KG1 (cell line): ENCODE results near the gene ZNF469.

ENCODE experiments used
- DNase-seq: peaks from one replicate; lab custom pipeline; 2025; lab: John Stamatoyannopoulos, UW

Gene ZNF469

DNA sequence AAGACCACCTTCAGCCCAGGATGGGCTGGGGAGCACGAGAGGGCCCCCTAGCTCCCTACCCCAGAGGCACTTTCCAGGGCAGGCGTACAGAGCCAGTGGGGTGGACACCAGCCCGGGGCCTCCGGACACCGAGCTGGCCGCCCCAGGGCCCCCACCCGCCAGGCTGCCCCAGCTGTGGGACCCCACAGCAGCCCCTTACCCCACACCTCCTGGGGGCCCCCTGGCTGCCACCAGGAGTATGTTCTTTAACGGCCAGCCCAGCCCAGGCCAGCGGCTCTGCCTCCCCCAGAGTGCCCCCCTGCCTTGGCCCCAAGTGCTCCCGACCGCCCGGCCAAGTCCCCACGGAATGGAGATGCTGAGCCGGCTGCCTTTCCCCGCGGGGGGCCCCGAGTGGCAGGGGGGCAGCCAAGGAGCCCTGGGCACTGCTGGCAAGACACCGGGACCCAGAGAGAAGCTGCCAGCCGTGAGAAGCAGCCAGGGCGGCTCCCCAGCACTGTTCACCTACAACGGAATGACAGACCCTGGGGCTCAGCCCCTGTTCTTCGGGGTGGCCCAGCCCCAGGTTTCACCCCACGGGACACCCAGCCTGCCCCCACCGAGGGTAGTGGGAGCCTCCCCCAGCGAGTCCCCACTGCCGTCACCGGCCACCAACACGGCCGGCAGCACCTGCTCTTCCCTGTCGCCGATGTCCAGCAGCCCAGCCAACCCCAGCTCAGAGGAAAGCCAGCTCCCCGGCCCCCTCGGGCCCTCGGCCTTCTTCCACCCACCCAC is 46.0 kb downstream of the ZNF469 start:
- DNase-seq = no peak

- DNase-seq = no peak
Observed at GRCh38 chr16:88429387-88430184, 46.8 kb downstream of the ZNF469 start.

GRCh38 chr16:88430185-88430523 is 47.4 kb downstream of the ZNF469 start:
- DNase-seq = no peak

- peak; percentile 33 for DNase-seq
Observed at GRCh38 chr16:88430524-88431446, 48.0 kb downstream of the ZNF469 start.

DNA sequence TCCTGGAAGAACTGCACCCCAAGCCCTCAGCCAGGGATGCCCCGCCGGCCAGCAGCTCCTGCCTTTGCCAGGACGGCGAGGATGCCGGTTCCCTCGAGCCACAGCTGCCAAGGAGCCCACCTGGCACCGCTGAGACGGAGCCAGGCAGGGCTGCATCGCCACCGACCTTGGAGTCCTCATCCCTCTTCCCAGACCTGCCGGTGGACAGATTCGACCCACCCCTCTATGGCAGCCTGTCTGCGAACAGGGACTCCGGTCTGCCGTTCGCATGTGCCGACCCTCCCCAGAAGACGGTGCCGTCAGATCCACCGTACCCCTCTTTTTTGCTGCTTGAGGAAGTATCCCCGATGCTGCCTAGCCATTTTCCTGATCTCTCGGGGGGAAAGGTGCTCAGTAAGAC is 48.9 kb downstream of the ZNF469 start:
- DNase-seq = no peak

- DNase-seq = no peak
Observed at GRCh38 chr16:88432174-88432573, 49.4 kb downstream of the ZNF469 start.
